Tibial nerve (tissue), 3 donors: ENCODE data around the gene AKR1E2.

Source experiments
- CTCF ChIP-seq, 5 experiments: fragments of 200-600 bp in 3 of 5; fragments of 450-650 bp in 2 of 5; sonication (generic) in 3 of 5; IDR thresholded peaks; one replicate each; pipeline ENCODE4 v1.5.1; 2016 to 2019; ENCODE audit warnings: antibody characterized with exemption in 5 of 5, mild to moderate bottlenecking in 3 of 5, moderate library complexity in 2 of 5
- POLR2A ChIP-seq, 2 donors: fragments of 450-650 bp; IDR thresholded peaks; one replicate each; pipeline ENCODE4 v1.6.1; 2017; ENCODE audit warnings: antibody characterized with exemption in 2 of 2, mild to moderate bottlenecking in 2 of 2, moderate library complexity in 2 of 2

GRCh38 chr10:4813496-4813895 lies 12.5 kb upstream of the AKR1E2 start:
- TF ChIP-seq POLR2A (IDR thresholded peaks at IDR 0.05) (no peak), CTCF (IDR thresholded peaks at IDR 0.05) (no peak)
